Gastroesophageal sphincter (tissue), 4 donors: Measurements from ENCODE around the gene CREBBP. TPM values are rescaled to one million over a fixed set of nuclear protein-coding genes. Genes with fewer than 3 reads are reported as not detected.

Experiments used
- ATAC-seq: fragments of 150-250 bp; one replicate; pipeline ENCODE4 v1.9.1; 2016; ENCODE audit warnings: mild to moderate bottlenecking, moderate library complexity
- H3K27ac ChIP-seq, 4 donors: fragments of 200-600 bp; sonication (generic) in 3 of 4; 1 replicate in 3 of 4; 2 replicates in 1 of 4; pipeline ENCODE4 v1.5.1; 2016 to 2019
- H3K27me3 ChIP-seq: fragments of 200-600 bp; sonication (generic); one replicate; pipeline ENCODE4 v1.5.1; 2019
- H3K36me3 ChIP-seq, 2 donors: fragments of 200-600 bp; sonication (generic); one replicate each; pipeline ENCODE4 v1.5.1; 2019; ENCODE audit warnings: control low read depth in 1 of 2
- H3K4me1 ChIP-seq, 3 donors: fragments of 200-600 bp; sonication (generic); 1 replicate in 2 of 3; 2 replicates in 1 of 3; pipeline ENCODE4 v1.5.1; 2016 to 2019; ENCODE audit warnings: control low read depth in 2 of 3
- H3K4me3 ChIP-seq, 2 donors: fragments of 200-600 bp; sonication (generic); one replicate each; pipeline ENCODE4 v1.5.1; 2019; ENCODE audit warnings: mild to moderate bottlenecking in 1 of 2, moderate library complexity in 1 of 2
- H3K9me3 ChIP-seq, 3 donors: fragments of 200-600 bp; sonication (generic); one replicate each; pipeline ENCODE4 v1.5.1; 2017 to 2019; ENCODE audit warnings: control low read depth in 2 of 3
- EP300 ChIP-seq: sonication (generic); formaldehyde crosslinking; IDR thresholded peaks from one replicate; pipeline ENCODE4 v1.6.1; 2017; ENCODE audit warnings: antibody characterized with exemption, mild to moderate bottlenecking
- POLR2A ChIP-seq, 2 donors: fragments of 450-650 bp; IDR thresholded peaks; one replicate each; pipeline ENCODE4 v1.6.1; 2017; ENCODE audit warnings: antibody characterized with exemption in 2 of 2, mild to moderate bottlenecking in 2 of 2, moderate library complexity in 1 of 2
- POLR2AphosphoS5 ChIP-seq: sonication (generic); formaldehyde crosslinking; IDR thresholded peaks from one replicate; pipeline ENCODE4 v1.6.1; 2017; ENCODE audit warnings: antibody characterized with exemption
- WGBS, 2 donors: methylation state at CpG; one replicate each; pipeline ENCODE4 v1.1.5; 2018; ENCODE audit warnings: low coverage in 1 of 2; 5-methylcytosine and 5-hydroxymethylcytosine counted together
- total RNA-seq, 4 donors: library from RNA; depleted of rRNA; stranded (reverse); fragments of >200 nt; gene quantifications; one replicate each; pipeline ENCODE4 v1.1.0, GENCODE V29; 2016
- TF ChIP-seq, protein P1 (sequence below), 4 experiments: fragments of 200-600 bp in 2 of 4; fragments of 450-650 bp in 2 of 4; sonication (generic) in 1 of 4; IDR thresholded peaks; one replicate each; pipeline ENCODE4 v1.5.1; 2017 to 2019; ENCODE audit warnings: antibody characterized with exemption in 4 of 4, mild to moderate bottlenecking in 2 of 4, moderate library complexity in 2 of 4

Gene CREBBP
- total RNA-seq, 4 donors from 2014 or later, result 45.9 to 115 (median 61.7) TPM

DNA sequence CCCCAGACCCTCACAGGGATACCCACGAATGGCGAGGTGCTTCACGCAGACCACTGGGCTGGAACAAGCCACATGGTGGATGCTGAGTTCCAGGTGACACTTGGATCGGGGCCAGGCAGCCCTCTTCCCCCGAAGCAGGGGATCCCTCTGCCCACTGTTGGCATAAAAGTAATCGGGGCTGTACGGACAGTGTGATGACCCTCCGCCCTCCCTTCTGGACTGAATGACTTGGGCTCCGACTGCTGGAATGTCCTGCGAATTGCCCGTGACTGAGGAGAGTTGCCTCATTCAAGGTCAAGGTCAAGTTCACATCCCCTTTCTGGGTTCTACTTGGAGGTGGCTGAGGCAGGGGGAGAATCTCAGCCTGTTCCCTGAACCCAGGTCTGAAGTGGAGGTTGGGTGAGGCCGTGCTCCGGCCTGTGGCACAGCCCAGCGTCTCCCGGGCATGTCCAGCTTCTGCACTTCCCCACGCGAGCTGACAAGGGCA, 28.5 kb upstream of the CREBBP start:
- H3K9me3 ChIP-seq, result no peaks in the 10 kb centered on the region
- 89 to 93% methylated on average over 6 of the region's 17 CpGs for WGBS, 2 donors
- TF ChIP-seq POLR2A (IDR thresholded peaks at IDR 0.05) (no peak), EP300 (no peak), POLR2AphosphoS5 (no peak)
- TF ChIP-seq, protein P1, sequence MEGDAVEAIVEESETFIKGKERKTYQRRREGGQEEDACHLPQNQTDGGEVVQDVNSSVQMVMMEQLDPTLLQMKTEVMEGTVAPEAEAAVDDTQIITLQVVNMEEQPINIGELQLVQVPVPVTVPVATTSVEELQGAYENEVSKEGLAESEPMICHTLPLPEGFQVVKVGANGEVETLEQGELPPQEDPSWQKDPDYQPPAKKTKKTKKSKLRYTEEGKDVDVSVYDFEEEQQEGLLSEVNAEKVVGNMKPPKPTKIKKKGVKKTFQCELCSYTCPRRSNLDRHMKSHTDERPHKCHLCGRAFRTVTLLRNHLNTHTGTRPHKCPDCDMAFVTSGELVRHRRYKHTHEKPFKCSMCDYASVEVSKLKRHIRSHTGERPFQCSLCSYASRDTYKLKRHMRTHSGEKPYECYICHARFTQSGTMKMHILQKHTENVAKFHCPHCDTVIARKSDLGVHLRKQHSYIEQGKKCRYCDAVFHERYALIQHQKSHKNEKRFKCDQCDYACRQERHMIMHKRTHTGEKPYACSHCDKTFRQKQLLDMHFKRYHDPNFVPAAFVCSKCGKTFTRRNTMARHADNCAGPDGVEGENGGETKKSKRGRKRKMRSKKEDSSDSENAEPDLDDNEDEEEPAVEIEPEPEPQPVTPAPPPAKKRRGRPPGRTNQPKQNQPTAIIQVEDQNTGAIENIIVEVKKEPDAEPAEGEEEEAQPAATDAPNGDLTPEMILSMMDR (IDR thresholded peaks at IDR 0.05), result no peak
- no peak overlapping the region for H3K4me3 ChIP-seq
- H3K27me3 ChIP-seq, result no peaks in the 10 kb centered on the region
- no peak overlapping the region for H3K27ac ChIP-seq
- no peak for ATAC-seq
- H3K4me1 ChIP-seq, result no peaks in the 10 kb centered on the region
- no peaks in the 10 kb centered on the region for H3K36me3 ChIP-seq

DNA sequence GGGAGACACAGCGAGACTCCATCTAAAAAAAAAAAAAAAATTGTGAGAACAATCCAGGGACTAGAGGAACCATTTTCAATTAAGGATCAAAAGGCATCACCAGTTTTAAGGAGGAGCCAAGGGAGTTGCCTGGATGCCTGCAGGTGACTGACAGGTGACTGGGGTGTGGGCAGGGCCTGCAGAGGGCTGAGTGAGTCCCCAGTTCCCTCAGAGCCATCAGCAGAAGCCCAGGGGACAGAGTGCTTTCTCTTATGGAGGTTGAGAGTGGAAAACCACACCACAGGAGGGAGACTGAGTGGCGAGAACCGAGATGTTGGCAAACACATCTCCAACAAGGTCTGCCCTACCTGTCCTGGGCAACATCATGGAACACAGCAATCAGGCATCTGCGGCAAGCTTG, 27.1 kb upstream of the CREBBP start:
- TF ChIP-seq POLR2A (IDR thresholded peaks at IDR 0.05) (no peak), POLR2AphosphoS5 (no peak), EP300 (no peak)
- TF ChIP-seq, protein P1 (IDR thresholded peaks at IDR 0.05), result no peak
- Histone ChIP-seq H3K36me3 (no peaks in the 10 kb centered on the region), H3K27ac (no peak overlapping the region), H3K4me3 (no peak overlapping the region), H3K9me3 (no peaks in the 10 kb centered on the region), H3K4me1 (no peaks in the 10 kb centered on the region), H3K27me3 (no peaks in the 10 kb centered on the region)
- 86 to 95% methylated on average over 1 to 3 of the region's 4 CpGs for WGBS, 2 donors
- ATAC-seq, result no peak

DNA sequence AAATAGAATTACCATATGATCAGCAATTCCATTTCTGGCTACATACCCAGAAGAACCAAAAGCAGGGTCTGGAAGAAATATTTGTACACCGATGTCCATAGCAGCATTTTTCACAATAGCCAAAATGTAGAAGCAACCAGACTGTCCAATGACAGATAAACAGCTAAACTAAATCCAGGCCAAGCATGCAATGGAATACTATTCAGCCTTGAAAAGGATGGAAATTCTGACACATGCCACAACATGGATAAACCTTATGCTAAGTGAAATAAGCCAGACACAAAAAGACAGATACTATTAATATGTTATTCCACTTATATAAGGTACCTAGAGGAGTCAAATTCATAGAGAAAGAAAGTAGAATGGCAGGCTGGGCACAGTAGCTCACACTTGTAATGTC, 25.9 kb upstream of the CREBBP start:
- no peak overlapping the region for H3K27ac ChIP-seq
- H3K9me3 ChIP-seq, result no peaks in the 10 kb centered on the region
- no peaks in the 10 kb centered on the region for H3K27me3 ChIP-seq
- 91 to 100% methylated on average over 1 of the region's 1 CpG for WGBS, 2 donors
- ATAC-seq, result no peak
- H3K4me3 ChIP-seq, result no peak overlapping the region
- TF ChIP-seq POLR2A (IDR thresholded peaks at IDR 0.05) (no peak), POLR2AphosphoS5 (no peak), EP300 (no peak)
- TF ChIP-seq, protein P1 (IDR thresholded peaks at IDR 0.05), result no peak
- H3K36me3 ChIP-seq, result no peaks in the 10 kb centered on the region
- no peaks in the 10 kb centered on the region for H3K4me1 ChIP-seq

DNA sequence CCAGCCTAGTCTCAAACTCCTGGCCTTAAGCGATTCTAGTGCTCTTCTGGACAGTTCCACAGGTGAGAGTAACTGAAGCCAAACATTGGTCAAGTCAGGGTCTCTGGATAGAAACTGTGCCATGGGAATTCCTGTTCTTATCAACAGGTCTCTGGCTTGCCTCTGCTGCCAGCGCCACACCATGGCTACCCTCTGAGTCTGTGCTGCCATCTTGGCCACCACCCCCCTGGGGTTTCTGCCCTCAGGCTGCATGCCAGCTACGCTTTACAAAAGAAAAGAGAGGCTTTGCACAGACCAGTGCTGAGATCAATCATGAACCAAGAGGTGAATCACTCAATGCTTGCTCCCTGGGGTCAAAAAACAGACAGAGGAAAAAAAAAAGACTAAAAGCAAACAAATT, 24.4 kb upstream of the CREBBP start:
- no peak for ATAC-seq
- Histone ChIP-seq H3K9me3 (no peaks in the 10 kb centered on the region), H3K27me3 (no peaks in the 10 kb centered on the region), H3K36me3 (no peaks in the 10 kb centered on the region), H3K27ac (no peak overlapping the region), H3K4me1 (no peaks in the 10 kb centered on the region), H3K4me3 (no peak overlapping the region)
- WGBS, 2 donors, result 72 to 78% methylated on average over 1 to 3 of the region's 3 CpGs
- TF ChIP-seq, protein P1 (IDR thresholded peaks at IDR 0.05), result no peak
- TF ChIP-seq POLR2AphosphoS5, result no peak
- no peak for TF ChIP-seq EP300
- no peak for TF ChIP-seq POLR2A (IDR thresholded peaks at IDR 0.05)

DNA sequence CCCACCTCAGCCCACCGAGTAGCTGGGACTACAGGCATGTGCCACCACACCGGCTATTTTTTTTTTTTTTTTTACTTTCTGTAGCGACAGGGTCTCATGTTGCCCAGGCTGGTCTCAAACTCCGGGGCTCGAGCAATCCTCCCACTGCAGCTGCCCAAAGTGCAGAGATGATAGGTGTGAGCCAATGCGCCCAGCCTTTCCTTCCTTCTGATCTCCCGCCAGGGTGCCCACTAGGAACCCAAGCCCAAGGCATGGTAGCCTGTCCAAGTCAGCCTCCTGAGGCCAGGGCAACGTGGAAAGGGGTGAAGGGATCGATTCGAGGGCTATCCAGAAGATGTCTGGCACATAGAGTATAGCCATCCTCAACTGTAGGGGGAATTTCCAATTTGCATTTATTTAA, 9.6 kb upstream of the CREBBP start:
- Histone ChIP-seq H3K4me3 (no peak overlapping the region), H3K27me3 (peaks cover 11% of the 10 kb centered on the region), H3K4me1 (no peaks in the 10 kb centered on the region), H3K9me3 (no peaks in the 10 kb centered on the region), H3K27ac (no peak overlapping the region), H3K36me3 (no peaks in the 10 kb centered on the region)
- ATAC-seq, result no peak
- WGBS, 2 donors, result 92 to 100% methylated on average over 2 to 5 of the region's 10 CpGs
- no peak for TF ChIP-seq EP300
- no peak for TF ChIP-seq POLR2AphosphoS5
- no peak for TF ChIP-seq POLR2A (IDR thresholded peaks at IDR 0.05)
- TF ChIP-seq, protein P1 (IDR thresholded peaks at IDR 0.05), result no peak
